B cell (primary cell): ENCODE data around the gene NOL9. TPM values are rescaled to one million over a fixed set of nuclear protein-coding genes. Genes with fewer than 3 reads are reported as not detected.

Experiments
- ATAC-seq: fragments of 200-7000 bp; cut with Tn5 transposase; one replicate; pipeline ENCODE4 v1.10.0; 2021; ENCODE audit warnings: low read depth, mild to moderate bottlenecking, moderate number of reproducible peaks, moderate library complexity
- CTCF ChIA-PET: fragments of 350-600 bp; sonication (Branson Sonifier 250); formaldehyde crosslinking; loops from one replicate; lab custom pipeline; 2021; ENCODE audit warnings: antibody characterized with exemption, inconsistent platforms; lab: Charles Lee
- POLR2A ChIA-PET: fragments of 350-600 bp; sonication (Branson Sonifier 250); formaldehyde crosslinking; loops from one replicate; lab custom pipeline; 2021; ENCODE audit warnings: antibody characterized with exemption; lab: Charles Lee
- DNase-seq: peaks from one replicate; pipeline ENCODE4 v3.0.0; 2013
- H2AFZ ChIP-seq: 2 replicates; pipeline ENCODE4 v1.6.1; 2012; ENCODE audit warnings: mild to moderate bottlenecking, low read depth, low read length; ENCODE audit not compliant: insufficient read depth, poor library complexity, severe bottlenecking
- H3K27ac ChIP-seq, 2 donors: 1 replicate in 1 of 2; 2 replicates in 1 of 2; pipeline ENCODE4 v1.5.1; 2012 to 2013; ENCODE audit warnings: low read length in 2 of 2, mild to moderate bottlenecking in 2 of 2, moderate library complexity in 1 of 2
- H3K27me3 ChIP-seq, 4 experiments: fragments of 200-600 bp in 1 of 4; sonication (generic) in 1 of 4; replicated peaks in 1 of 4; 1 replicate in 2 of 4; 2 replicates in 2 of 4; pipeline versions ENCODE4 v1.6.1 to v1.7.0; 2013 to 2016; ENCODE audit warnings: low read length in 3 of 4, mild to moderate bottlenecking in 2 of 4, mixed read lengths in 1 of 4, moderate library complexity in 1 of 4; ENCODE audit not compliant: insufficient read depth in 4 of 4, control insufficient read depth in 3 of 4; ENCODE audit errors: control extremely low read depth in 1 of 4
- H3K36me3 ChIP-seq, 2 experiments: replicated peaks in 1 of 2; 1 replicate in 1 of 2; 2 replicates in 1 of 2; pipeline versions ENCODE4 v1.6.1 to v1.7.1; 2013; ENCODE audit warnings: low read length in 1 of 2; ENCODE audit not compliant: insufficient read depth in 2 of 2, control insufficient read depth in 1 of 2; ENCODE audit errors: control extremely low read depth in 1 of 2, extremely low read depth in 1 of 2
- H3K4me1 ChIP-seq, 2 donors: fragments of 200-600 bp in 1 of 2; sonication (generic) in 1 of 2; 1 replicate in 1 of 2; 2 replicates in 1 of 2; pipeline versions ENCODE4 v1.5.1 to v1.6.1; 2013 to 2017; ENCODE audit warnings: low read length in 2 of 2; ENCODE audit not compliant: control insufficient read depth in 2 of 2, insufficient read depth in 2 of 2
- H3K4me2 ChIP-seq: replicated peaks from 2 replicates; pipeline ENCODE3; 2012; ENCODE audit warnings: mild to moderate bottlenecking, low read depth, low read length; ENCODE audit not compliant: poor library complexity, severe bottlenecking
- H3K4me3 ChIP-seq, 5 experiments: fragments of 200-600 bp in 1 of 5; sonication (generic) in 1 of 5; 1 replicate in 3 of 5; 2 replicates in 2 of 5; pipeline versions ENCODE4 v1.5.1 to v1.7.0; 2011 to 2016; ENCODE audit warnings: low read length in 4 of 5, mild to moderate bottlenecking in 4 of 5, low read depth in 2 of 5, control low read depth in 1 of 5, moderate library complexity in 1 of 5; ENCODE audit not compliant: insufficient read depth in 1 of 5; ENCODE audit errors: control extremely low read depth in 1 of 5, extremely low read depth in 1 of 5
- H3K79me2 ChIP-seq: fragments of 200-600 bp; sonication (generic); one replicate; pipeline ENCODE4 v1.6.0; 2016; ENCODE audit warnings: low read length; ENCODE audit not compliant: control insufficient read depth, insufficient read depth
- H3K9ac ChIP-seq: fragments of 200-600 bp; sonication (generic); 2 replicates; pipeline ENCODE4 v1.6.1; 2017; ENCODE audit warnings: mild to moderate bottlenecking, low read length, moderate library complexity
- H3K9me3 ChIP-seq, 3 donors: one replicate each; pipeline versions ENCODE4 v1.6.1 to v1.7.1; 2013; ENCODE audit warnings: low read length in 2 of 3; ENCODE audit not compliant: control insufficient read depth in 2 of 3, insufficient read depth in 1 of 3; ENCODE audit errors: control extremely low read depth in 1 of 3
- H4K20me1 ChIP-seq: 2 replicates; pipeline ENCODE4 v1.6.0; 2012; ENCODE audit warnings: mild to moderate bottlenecking, low read length; ENCODE audit not compliant: insufficient read depth, control insufficient read depth, poor library complexity, severe bottlenecking
- H3K27ac Mint-ChIP-seq: one replicate; pipeline ENCODE4 v1.8.0; 2021; ENCODE audit warnings: mixed read lengths
- H3K27me3 Mint-ChIP-seq: one replicate; pipeline ENCODE4 v1.8.0; 2021; ENCODE audit warnings: mixed read lengths
- H3K4me1 Mint-ChIP-seq: one replicate; pipeline ENCODE4 v1.8.0; 2021; ENCODE audit warnings: mixed read lengths
- H3K4me3 Mint-ChIP-seq: one replicate; pipeline ENCODE4 v1.8.0; 2021; ENCODE audit warnings: mixed read lengths
- H3K9me3 Mint-ChIP-seq: one replicate; pipeline ENCODE4 v1.8.0; 2022; ENCODE audit warnings: mixed read lengths; ENCODE audit not compliant: insufficient read depth
- EZH2 ChIP-seq: IDR thresholded peaks from 2 replicates; pipeline ENCODE4 v1.6.1; 2012; ENCODE audit warnings: borderline replicate concordance, low read depth, mild to moderate bottlenecking, moderate library complexity, low read length; ENCODE audit not compliant: insufficient read depth, poor library complexity, severe bottlenecking
- WGBS: methylation state at CpG from one replicate; pipeline ENCODE4 v1.1.5; 2013; ENCODE audit warnings: missing lambda C conversion rate; ENCODE audit not compliant: insufficient coverage; 5-methylcytosine and 5-hydroxymethylcytosine counted together
- intact Hi-C: fragments of 100-400 bp; cut with micrococcal nuclease; formaldehyde crosslinking; loops from one replicate; pipeline ENCODE4 v1.10.0; 2022
- polyA plus RNA-seq: library from polyadenylated mRNA; depleted of rRNA; stranded (reverse); fragments of >200 nt; gene quantifications from 2 replicates; pipeline ENCODE4 v1.2.3, GENCODE V29; 2012
- total RNA-seq, 2 donors: library from RNA; stranded (reverse); fragments of 120-200 nt in 1 of 2; gene quantifications; 1 replicate in 1 of 2; 2 replicates in 1 of 2; pipeline versions ENCODE4 v1.2.3 to v1.2.4, GENCODE V29; 2013 to 2022
- TF ChIP-seq, protein P1 (sequence below): fragments of 200-600 bp; IDR thresholded peaks from one replicate; pipeline ENCODE4 v1.8.0; 2022; ENCODE audit warnings: antibody characterized with exemption, mild to moderate bottlenecking

The NOL9 gene
- total and polyA plus RNA-seq, 2 donors (not counting 1 experiment from before 2014, with no cell fraction given): 23.8 to 49.5 TPM

DNA sequence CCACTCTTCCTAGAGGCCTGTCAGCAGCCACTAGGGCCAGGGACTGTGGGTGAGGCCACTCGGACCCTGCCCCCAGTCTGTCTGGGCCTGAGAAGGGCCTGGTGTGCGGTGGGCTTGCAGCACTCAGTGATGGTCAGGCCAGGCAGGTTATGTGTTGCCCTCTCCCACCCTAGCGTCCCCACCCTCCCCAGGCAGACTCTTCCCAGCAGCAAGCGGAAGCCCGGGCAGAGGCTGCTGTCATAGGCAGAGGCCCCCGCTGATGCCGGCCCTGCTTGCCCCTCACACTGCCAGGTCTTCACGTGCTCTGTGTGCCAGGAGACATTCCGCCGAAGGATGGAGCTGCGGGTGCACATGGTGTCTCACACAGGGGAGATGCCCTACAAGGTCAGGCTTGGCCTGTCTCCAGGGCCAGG lies 32.1 kb upstream of the NOL9 start:
- Histone ChIP-seq H3K4me2 (no peak overlapping the region), H3K27me3 (no peaks in the 10 kb centered on the region), H2AFZ (no peak overlapping the region), H3K27ac (no peak overlapping the region), H4K20me1 (peaks cover 49% of the 10 kb centered on the region), H3K4me3 (no peak overlapping the region), H3K9ac (no peak overlapping the region), H3K79me2 (peaks cover 29% of the 10 kb centered on the region), H3K4me1 (peaks cover 6 to 27% of the 10 kb centered on the region in 2 donors), H3K36me3 (peaks cover 0 to 39% of the 10 kb centered on the region in 2 experiments), H3K9me3 (no peaks in the 10 kb centered on the region)
- WGBS: 97% methylated on average over 11 of the region's 11 CpGs
- Mint-ChIP-seq H3K27ac (no peak overlapping the region), H3K27me3 (no peaks in the 10 kb centered on the region), H3K4me1 (peaks cover 20% of the 10 kb centered on the region), H3K4me3 (no peak overlapping the region), H3K9me3 (no peaks in the 10 kb centered on the region)
- intact Hi-C loops: no loop called here
- TF ChIP-seq EZH2: no peak
- DNase-seq (no peak), ATAC-seq (no peak)
- ChIA-PET POLR2A (interaction anchor here (0.6 kb wide), 1 partner anchor 28 kb away, joined by 3 read pairs; no protein-coding TSS in a partner anchor), CTCF (no interaction called here)

DNA sequence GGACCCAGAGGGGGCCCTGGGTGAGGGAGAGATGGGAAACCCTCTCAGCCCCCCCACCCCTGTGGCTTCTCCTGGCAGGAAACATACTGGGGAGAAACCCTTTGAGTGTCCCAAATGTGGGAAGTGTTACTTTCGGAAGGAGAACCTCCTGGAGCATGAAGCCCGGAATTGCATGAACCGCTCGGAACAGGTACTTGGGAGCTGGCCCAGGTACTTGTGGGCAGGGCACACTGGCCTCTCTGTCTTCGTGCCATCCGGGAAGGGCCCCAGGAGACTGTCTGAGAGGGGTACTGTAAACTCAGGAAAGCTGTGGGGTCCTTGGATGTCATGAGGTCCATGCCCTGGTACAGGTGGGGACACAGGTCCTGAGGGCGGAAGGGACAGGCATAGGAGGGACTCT lies 31.5 kb upstream of the NOL9 start:
- no peak overlapping the region for H2AFZ ChIP-seq
- CTCF ChIA-PET: no interaction called here
- H3K36me3 ChIP-seq: peaks cover 0 to 39% of the 10 kb centered on the region in 2 experiments
- Mint-ChIP-seq H3K9me3 (no peaks in the 10 kb centered on the region), H3K27me3 (no peaks in the 10 kb centered on the region), H3K27ac (no peak overlapping the region), H3K4me3 (no peak overlapping the region), H3K4me1 (peaks cover 24% of the 10 kb centered on the region)
- peaks cover 48% of the 10 kb centered on the region for H4K20me1 ChIP-seq
- peaks cover 34% of the 10 kb centered on the region for H3K79me2 ChIP-seq
- 99% methylated on average over 7 of the region's 7 CpGs for WGBS
- H3K27me3 ChIP-seq: no peaks in the 10 kb centered on the region
- H3K9me3 ChIP-seq: no peaks in the 10 kb centered on the region
- intact Hi-C loops: no loop called here
- H3K27ac ChIP-seq: no peak overlapping the region
- POLR2A ChIA-PET: no interaction called here
- no peak overlapping the region for H3K4me2 ChIP-seq
- no peak overlapping the region for H3K4me3 ChIP-seq
- no peak for ATAC-seq
- TF ChIP-seq, protein P1, sequence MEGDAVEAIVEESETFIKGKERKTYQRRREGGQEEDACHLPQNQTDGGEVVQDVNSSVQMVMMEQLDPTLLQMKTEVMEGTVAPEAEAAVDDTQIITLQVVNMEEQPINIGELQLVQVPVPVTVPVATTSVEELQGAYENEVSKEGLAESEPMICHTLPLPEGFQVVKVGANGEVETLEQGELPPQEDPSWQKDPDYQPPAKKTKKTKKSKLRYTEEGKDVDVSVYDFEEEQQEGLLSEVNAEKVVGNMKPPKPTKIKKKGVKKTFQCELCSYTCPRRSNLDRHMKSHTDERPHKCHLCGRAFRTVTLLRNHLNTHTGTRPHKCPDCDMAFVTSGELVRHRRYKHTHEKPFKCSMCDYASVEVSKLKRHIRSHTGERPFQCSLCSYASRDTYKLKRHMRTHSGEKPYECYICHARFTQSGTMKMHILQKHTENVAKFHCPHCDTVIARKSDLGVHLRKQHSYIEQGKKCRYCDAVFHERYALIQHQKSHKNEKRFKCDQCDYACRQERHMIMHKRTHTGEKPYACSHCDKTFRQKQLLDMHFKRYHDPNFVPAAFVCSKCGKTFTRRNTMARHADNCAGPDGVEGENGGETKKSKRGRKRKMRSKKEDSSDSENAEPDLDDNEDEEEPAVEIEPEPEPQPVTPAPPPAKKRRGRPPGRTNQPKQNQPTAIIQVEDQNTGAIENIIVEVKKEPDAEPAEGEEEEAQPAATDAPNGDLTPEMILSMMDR: no peak
- TF ChIP-seq EZH2: no peak
- DNase-seq: no peak
- no peak overlapping the region for H3K9ac ChIP-seq
- peaks cover 12 to 27% of the 10 kb centered on the region in 2 donors for H3K4me1 ChIP-seq
